Tibial nerve (tissue), 4 donors: Measurements from ENCODE around the gene FOXQ1.

Experiments
- CTCF ChIP-seq, 5 experiments: fragments of 200-600 bp in 3 of 5; fragments of 450-650 bp in 2 of 5; sonication (generic) in 3 of 5; IDR thresholded peaks; one replicate each; pipeline ENCODE4 v1.5.1; 2016 to 2019; ENCODE audit warnings: antibody characterized with exemption in 5 of 5, mild to moderate bottlenecking in 3 of 5, moderate library complexity in 2 of 5
- EP300 ChIP-seq, 2 donors: sonication (generic); formaldehyde crosslinking; IDR thresholded peaks; one replicate each; pipeline ENCODE4 v1.6.1; 2017; ENCODE audit warnings: antibody characterized with exemption in 2 of 2, mild to moderate bottlenecking in 1 of 2
- POLR2A ChIP-seq, 2 donors: fragments of 450-650 bp; IDR thresholded peaks; one replicate each; pipeline ENCODE4 v1.6.1; 2017; ENCODE audit warnings: antibody characterized with exemption in 2 of 2, mild to moderate bottlenecking in 2 of 2, moderate library complexity in 2 of 2

- no peak for TF ChIP-seq CTCF (IDR thresholded peaks at IDR 0.05)
- no peak for TF ChIP-seq POLR2A (IDR thresholded peaks at IDR 0.05)
- TF ChIP-seq EP300 (IDR thresholded peaks at IDR 0.05): no peak
These were observed 3.3 kb downstream of the FOXQ1 start for GRCh38 chr6:1315201-1315559.
